ENCODE data around the gene POLR1C. TPM values are rescaled to one million over a fixed set of nuclear protein-coding genes. Genes with fewer than 3 reads are reported as not detected.

The POLR1C gene
- total and polyA plus RNA-seq, 4 donors, result 11.0 to 27.6 (median 21.9) TPM

DNA sequence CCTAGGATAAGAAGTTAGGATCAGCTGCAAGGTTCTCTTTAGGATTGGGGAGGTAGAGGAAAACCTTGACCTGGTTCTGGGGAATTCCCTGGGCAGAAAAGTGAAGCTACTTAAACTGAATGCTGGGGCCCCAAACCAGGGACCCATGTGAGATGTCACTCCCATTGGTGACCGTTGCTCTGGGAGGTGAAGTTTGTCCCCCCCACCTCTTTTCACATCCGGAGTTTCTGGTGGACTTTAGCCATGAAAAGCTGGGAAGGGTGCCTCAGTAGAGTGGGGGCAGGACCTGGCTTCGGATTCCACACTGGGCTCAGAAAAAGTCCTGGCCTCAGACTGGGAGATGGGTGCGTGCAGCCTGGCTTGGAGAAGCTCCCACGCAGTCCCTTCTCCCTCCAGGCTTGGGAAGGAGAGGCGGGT is 26.4 kb upstream of the POLR1C start:
- peaks cover 0 to under 1% of the 10 kb centered on the region in 2 donors for H3K36me3 ChIP-seq (ENCODE audit: control insufficient read depth in 1 of 2, insufficient read depth in 2 of 2, low read length in 1 of 2)
- intact Hi-C loops (cut with DNase I), result no loop called here
- no peaks in the 10 kb centered on the region for H3K4me1 ChIP-seq (ENCODE audit: control insufficient read depth in 1 of 2, insufficient read depth in 2 of 2, low read length in 2 of 2)
- H3K27ac ChIP-seq (ENCODE audit: low read depth in 1 of 2, low read length in 2 of 2), result no peak overlapping the region
- no peak overlapping the region for H3K4me3 ChIP-seq (ENCODE audit: low read length in 2 of 2)
- H3K9me3 ChIP-seq (ENCODE audit: control insufficient read depth, low read length), result no peaks in the 10 kb centered on the region
- WGBS, 2 donors, result 4 to 20% methylated on average over 6 of the region's 6 CpGs
- ATAC-seq (ENCODE audit: low FRiP score) (no peak), DNase-seq (no peak)
- no peaks in the 10 kb centered on the region for H3K27me3 ChIP-seq (ENCODE audit: control insufficient read depth in 1 of 2, insufficient read depth in 2 of 2, low read length in 1 of 2)

DNA sequence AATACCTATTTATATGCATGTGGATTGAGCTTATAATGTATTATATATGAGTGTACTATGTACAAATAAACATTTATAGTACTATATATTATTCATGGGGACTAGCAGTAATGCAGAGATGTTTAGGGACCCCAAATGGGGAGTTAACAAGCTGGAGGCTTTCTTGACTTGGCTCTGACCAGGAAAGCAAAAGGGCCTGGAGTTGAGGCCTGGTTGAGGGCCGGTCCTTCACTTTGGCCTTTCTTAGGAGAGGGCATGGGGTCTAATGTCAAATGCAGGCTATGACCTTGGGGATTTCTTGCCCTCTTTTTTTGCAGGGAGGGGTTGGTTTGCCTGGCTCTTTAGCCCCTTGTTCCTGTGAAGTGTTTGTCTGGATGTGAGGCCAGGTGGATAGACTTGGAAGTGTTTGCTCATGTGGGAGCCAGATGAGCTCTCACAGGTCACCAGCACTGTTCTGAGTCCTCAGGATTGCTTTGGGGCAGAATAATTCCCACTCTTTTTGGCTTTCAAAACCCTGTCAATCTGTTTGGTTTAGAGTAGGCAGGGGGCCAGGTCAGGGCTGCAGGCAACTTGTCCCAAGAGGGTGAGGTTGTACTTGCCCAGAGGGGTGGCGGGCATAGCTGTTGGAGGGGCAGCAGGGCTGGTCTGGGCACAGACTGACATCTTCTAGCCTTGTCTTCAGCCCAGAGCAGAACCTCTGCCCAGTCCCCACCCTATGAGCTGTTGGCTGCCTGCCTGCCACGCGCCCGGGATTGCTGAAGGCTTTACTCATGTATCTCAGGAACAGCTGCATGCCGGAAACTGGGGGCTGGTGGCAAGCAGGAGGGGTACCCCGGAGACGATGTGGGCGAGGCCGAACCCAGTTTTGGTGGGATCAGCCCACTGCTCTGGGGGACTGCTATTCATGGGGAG is 24.9 kb upstream of the POLR1C start:
- Histone ChIP-seq H3K4me3 (ENCODE audit: low read length in 2 of 2) (no peak overlapping the region), H3K36me3 (ENCODE audit: control insufficient read depth in 1 of 2, insufficient read depth in 2 of 2, low read length in 1 of 2) (no peaks in the 10 kb centered on the region), H3K27me3 (ENCODE audit: control insufficient read depth in 1 of 2, insufficient read depth in 2 of 2, low read length in 1 of 2) (no peaks in the 10 kb centered on the region), H3K4me1 (ENCODE audit: control insufficient read depth in 1 of 2, insufficient read depth in 2 of 2, low read length in 2 of 2) (no peaks in the 10 kb centered on the region), H3K9me3 (ENCODE audit: control insufficient read depth, low read length) (no peaks in the 10 kb centered on the region), H3K27ac (ENCODE audit: low read depth in 1 of 2, low read length in 2 of 2) (no peak overlapping the region)
- intact Hi-C loops (cut with DNase I), result loop anchor here in 1 of 2 donors (2.0 kb wide), 1 partner anchor 13 kb away; no protein-coding TSS in a partner anchor
- DNase-seq, result peak; percentile 86 to 94
- no peak for ATAC-seq (ENCODE audit: low FRiP score)
- WGBS, 2 donors, result 6 to 10% methylated on average over 10 of the region's 10 CpGs

DNA sequence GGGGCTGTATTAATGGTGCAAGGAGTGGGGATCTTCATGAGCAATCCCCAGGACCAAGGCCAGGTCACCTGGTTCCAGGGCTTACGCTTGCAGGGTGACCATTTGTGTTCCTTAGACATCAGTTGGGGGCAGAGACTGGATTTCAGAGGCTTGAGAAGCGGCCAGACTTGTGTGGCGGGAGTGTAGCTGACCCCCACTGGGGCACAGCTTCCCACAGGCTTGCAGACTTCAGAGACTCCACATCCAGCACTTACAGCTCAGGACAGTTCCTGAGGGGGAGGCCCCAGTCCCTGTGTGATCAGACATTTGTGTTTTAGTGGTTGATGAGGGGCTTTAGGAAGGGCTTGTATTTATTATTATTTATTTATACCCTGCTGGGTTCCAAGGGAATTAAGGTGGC is 24.2 kb upstream of the POLR1C start:
- H3K4me1 ChIP-seq (ENCODE audit: control insufficient read depth in 1 of 2, insufficient read depth in 2 of 2, low read length in 2 of 2), result no peaks in the 10 kb centered on the region
- no peak for DNase-seq
- H3K36me3 ChIP-seq (ENCODE audit: control insufficient read depth in 1 of 2, insufficient read depth in 2 of 2, low read length in 1 of 2), result no peaks in the 10 kb centered on the region
- no peak overlapping the region for H3K27ac ChIP-seq (ENCODE audit: low read depth in 1 of 2, low read length in 2 of 2)
- no peak overlapping the region for H3K4me3 ChIP-seq (ENCODE audit: low read length in 2 of 2)
- no peaks in the 10 kb centered on the region for H3K9me3 ChIP-seq (ENCODE audit: control insufficient read depth, low read length)
- no peak for ATAC-seq (ENCODE audit: low FRiP score)
- intact Hi-C loops (cut with DNase I), result loop anchor here in 1 of 2 donors (2.0 kb wide), 1 partner anchor 14 kb away; no protein-coding TSS in a partner anchor
- 47 to 60% methylated on average over 3 of the region's 3 CpGs for WGBS, 2 donors
- H3K27me3 ChIP-seq (ENCODE audit: control insufficient read depth in 1 of 2, insufficient read depth in 2 of 2, low read length in 1 of 2), result no peaks in the 10 kb centered on the region

DNA sequence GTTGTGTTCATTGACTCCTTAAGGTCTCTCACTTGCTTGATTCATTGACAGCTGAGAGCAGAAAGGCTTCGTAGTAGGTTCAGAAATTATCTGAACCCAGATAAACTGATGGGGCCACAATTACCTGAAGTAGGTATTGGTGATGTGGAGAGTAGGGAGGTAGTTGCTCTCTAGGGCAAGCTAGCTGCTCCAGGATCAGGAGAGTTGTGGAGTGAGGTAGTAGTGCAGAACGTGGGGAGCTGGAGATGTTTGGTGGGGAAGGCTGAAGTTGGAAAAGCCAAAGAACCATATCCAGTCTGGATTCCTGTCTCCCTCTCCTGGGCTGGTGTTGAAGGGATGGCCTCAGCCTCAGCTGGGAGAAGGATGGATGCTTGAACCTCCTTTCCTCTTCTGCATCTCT is 23.7 kb upstream of the POLR1C start:
- DNase-seq (no peak), ATAC-seq (ENCODE audit: low FRiP score) (no peak)
- intact Hi-C loops (cut with DNase I), result loop anchor here in 1 of 2 donors (2.0 kb wide), 1 partner anchor 14 kb away; no protein-coding TSS in a partner anchor
- Histone ChIP-seq H3K4me1 (ENCODE audit: control insufficient read depth in 1 of 2, insufficient read depth in 2 of 2, low read length in 2 of 2) (no peaks in the 10 kb centered on the region), H3K4me3 (ENCODE audit: low read length in 2 of 2) (no peak overlapping the region), H3K27ac (ENCODE audit: low read depth in 1 of 2, low read length in 2 of 2) (no peak overlapping the region), H3K36me3 (ENCODE audit: control insufficient read depth in 1 of 2, insufficient read depth in 2 of 2, low read length in 1 of 2) (no peaks in the 10 kb centered on the region), H3K27me3 (ENCODE audit: control insufficient read depth in 1 of 2, insufficient read depth in 2 of 2, low read length in 1 of 2) (no peaks in the 10 kb centered on the region), H3K9me3 (ENCODE audit: control insufficient read depth, low read length) (no peaks in the 10 kb centered on the region)
- WGBS, 2 donors, result 82 to 87% methylated on average over 2 of the region's 2 CpGs

DNA sequence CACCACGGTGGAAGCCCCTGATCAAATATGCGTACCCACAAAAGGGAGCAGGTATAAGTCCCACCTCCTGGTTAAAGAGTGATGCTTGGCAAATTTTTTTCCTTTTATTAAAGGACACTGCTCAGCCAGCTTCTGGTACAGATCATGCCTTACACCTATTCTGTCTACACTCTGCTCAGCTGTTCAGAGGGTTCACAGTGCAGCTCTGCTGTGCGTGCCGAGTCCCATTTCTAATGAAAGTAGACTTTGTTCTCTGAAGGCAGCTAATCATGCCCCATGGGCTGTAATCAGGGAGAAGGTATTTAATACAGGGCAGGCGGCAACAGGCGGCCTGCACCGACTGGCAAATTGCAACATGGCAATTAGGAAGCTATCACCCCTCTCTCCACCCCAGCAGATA is 23.1 kb upstream of the POLR1C start:
- DNase-seq (no peak), ATAC-seq (ENCODE audit: low FRiP score) (no peak)
- H3K4me3 ChIP-seq (ENCODE audit: low read length in 2 of 2), result no peak overlapping the region
- H3K27me3 ChIP-seq (ENCODE audit: control insufficient read depth in 1 of 2, insufficient read depth in 2 of 2, low read length in 1 of 2), result no peaks in the 10 kb centered on the region
- 95% methylated on average over 7 of the region's 7 CpGs for WGBS, 2 donors
- no peaks in the 10 kb centered on the region for H3K4me1 ChIP-seq (ENCODE audit: control insufficient read depth in 1 of 2, insufficient read depth in 2 of 2, low read length in 2 of 2)
- intact Hi-C loops (cut with DNase I), result loop anchor here in 1 of 2 donors (2.0 kb wide), 1 partner anchor 15 kb away; no protein-coding TSS in a partner anchor
- H3K9me3 ChIP-seq (ENCODE audit: control insufficient read depth, low read length), result no peaks in the 10 kb centered on the region
- no peak overlapping the region for H3K27ac ChIP-seq (ENCODE audit: low read depth in 1 of 2, low read length in 2 of 2)
- no peaks in the 10 kb centered on the region for H3K36me3 ChIP-seq (ENCODE audit: control insufficient read depth in 1 of 2, insufficient read depth in 2 of 2, low read length in 1 of 2)

DNA sequence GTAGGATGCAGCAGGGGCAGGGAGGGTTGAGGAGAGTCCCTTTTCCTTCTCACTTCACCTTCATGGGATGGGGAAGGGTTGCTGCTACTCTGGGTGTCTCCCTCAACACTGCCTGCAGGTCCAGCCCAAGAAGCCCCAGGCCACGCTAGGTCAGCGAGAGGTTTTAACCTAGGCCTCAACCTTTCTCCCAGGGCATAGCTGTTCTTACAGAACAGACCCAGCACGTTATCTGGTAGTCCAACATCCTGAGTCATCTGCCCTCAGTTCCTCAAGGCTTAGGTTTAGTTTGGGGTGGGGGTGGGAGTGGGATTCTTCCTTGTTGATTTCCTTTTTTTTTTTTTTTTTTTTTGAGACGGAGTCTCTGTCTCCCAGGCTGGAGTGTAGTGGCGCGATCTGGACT is 22.6 kb upstream of the POLR1C start:
- ATAC-seq (ENCODE audit: low FRiP score) (no peak), DNase-seq (no peak)
- H3K36me3 ChIP-seq (ENCODE audit: control insufficient read depth in 1 of 2, insufficient read depth in 2 of 2, low read length in 1 of 2), result no peaks in the 10 kb centered on the region
- no peak overlapping the region for H3K4me3 ChIP-seq (ENCODE audit: low read length in 2 of 2)
- H3K27me3 ChIP-seq (ENCODE audit: control insufficient read depth in 1 of 2, insufficient read depth in 2 of 2, low read length in 1 of 2), result no peaks in the 10 kb centered on the region
- H3K9me3 ChIP-seq (ENCODE audit: control insufficient read depth, low read length), result no peaks in the 10 kb centered on the region
- H3K4me1 ChIP-seq (ENCODE audit: control insufficient read depth in 1 of 2, insufficient read depth in 2 of 2, low read length in 2 of 2), result no peaks in the 10 kb centered on the region
- 95 to 97% methylated on average over 5 to 6 of the region's 6 CpGs for WGBS, 2 donors
- H3K27ac ChIP-seq (ENCODE audit: low read depth in 1 of 2, low read length in 2 of 2), result no peak overlapping the region
- intact Hi-C loops (cut with DNase I), result no loop called here

DNA sequence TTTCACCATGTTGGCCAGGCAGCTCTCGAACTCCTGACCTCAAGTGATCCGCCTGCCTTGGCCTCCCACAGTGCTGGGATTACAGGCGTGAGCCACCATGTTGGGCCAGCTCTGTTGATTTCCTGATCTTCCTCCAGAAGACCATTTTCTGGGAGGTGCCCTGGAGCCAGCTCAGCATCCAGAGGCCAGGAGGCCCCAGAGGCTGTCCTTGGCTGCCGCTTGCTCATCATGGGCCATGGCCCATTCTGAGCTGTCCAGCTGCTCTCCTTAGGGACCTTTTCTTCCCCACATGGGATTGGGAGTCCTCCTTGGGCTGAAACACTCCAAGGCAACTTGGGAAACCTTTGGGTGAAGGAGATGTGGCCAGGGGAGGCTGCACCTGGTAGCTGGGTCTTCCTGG is 22.1 kb upstream of the POLR1C start:
- no peaks in the 10 kb centered on the region for H3K36me3 ChIP-seq (ENCODE audit: control insufficient read depth in 1 of 2, insufficient read depth in 2 of 2, low read length in 1 of 2)
- ATAC-seq (ENCODE audit: low FRiP score), result no peak
- H3K4me1 ChIP-seq (ENCODE audit: control insufficient read depth in 1 of 2, insufficient read depth in 2 of 2, low read length in 2 of 2), result no peaks in the 10 kb centered on the region
- H3K4me3 ChIP-seq (ENCODE audit: low read length in 2 of 2), result no peak overlapping the region
- no peak for DNase-seq
- intact Hi-C loops (cut with DNase I), result no loop called here
- H3K27me3 ChIP-seq (ENCODE audit: control insufficient read depth in 1 of 2, insufficient read depth in 2 of 2, low read length in 1 of 2), result no peaks in the 10 kb centered on the region
- WGBS, 2 donors, result 98 to 100% methylated on average over 4 of the region's 4 CpGs
- H3K9me3 ChIP-seq (ENCODE audit: control insufficient read depth, low read length), result no peaks in the 10 kb centered on the region
- no peak overlapping the region for H3K27ac ChIP-seq (ENCODE audit: low read depth in 1 of 2, low read length in 2 of 2)

DNA sequence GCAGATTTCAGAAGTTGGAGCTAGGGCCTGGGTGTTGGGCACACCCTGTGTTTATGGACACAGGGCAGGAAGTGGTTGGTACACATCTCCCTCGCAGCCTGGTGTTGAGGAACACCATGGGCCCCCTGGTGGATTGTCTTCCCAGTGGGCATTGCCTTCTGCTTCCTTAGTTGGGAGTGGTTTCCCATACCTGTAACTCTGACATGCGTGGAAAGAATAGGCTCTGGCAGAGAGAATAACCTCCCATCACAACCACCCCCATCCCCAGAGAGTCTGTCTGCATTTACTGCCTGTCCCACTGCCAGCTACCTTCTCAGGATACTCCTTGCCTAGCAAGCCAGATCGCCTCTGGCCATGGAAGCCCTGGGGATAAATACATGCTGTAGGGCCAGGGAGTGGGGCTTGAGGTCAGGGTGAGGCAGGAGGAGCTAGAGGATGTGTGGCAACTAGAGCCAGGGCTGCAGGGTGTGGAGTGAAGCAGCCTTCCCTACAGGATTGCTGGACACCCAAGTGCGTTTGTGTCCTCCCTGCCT is 21.4 kb upstream of the POLR1C start:
- Histone ChIP-seq H3K36me3 (ENCODE audit: control insufficient read depth in 1 of 2, insufficient read depth in 2 of 2, low read length in 1 of 2) (no peaks in the 10 kb centered on the region), H3K27ac (ENCODE audit: low read depth in 1 of 2, low read length in 2 of 2) (no peak overlapping the region), H3K27me3 (ENCODE audit: control insufficient read depth in 1 of 2, insufficient read depth in 2 of 2, low read length in 1 of 2) (no peaks in the 10 kb centered on the region), H3K9me3 (ENCODE audit: control insufficient read depth, low read length) (no peaks in the 10 kb centered on the region), H3K4me3 (ENCODE audit: low read length in 2 of 2) (no peak overlapping the region), H3K4me1 (ENCODE audit: control insufficient read depth in 1 of 2, insufficient read depth in 2 of 2, low read length in 2 of 2) (no peaks in the 10 kb centered on the region)
- DNase-seq (no peak), ATAC-seq (ENCODE audit: low FRiP score) (no peak)
- 86 to 88% methylated on average over 4 of the region's 4 CpGs for WGBS, 2 donors
- intact Hi-C loops (cut with DNase I), result no loop called here
